Stimulated activated CD8-positive, alpha-beta memory T cell treated with anti-CD3 and anti-CD28 coated beads, Interleukin-15, amount 100 ng/mL, for 4 hours (primary cell): ENCODE results near the gene HES7.

Experiments used
- DNase-seq, 2 donors: peaks; one replicate each; pipeline ENCODE4 v3.0.0-alpha.2; 2020; ENCODE audit warnings: low read depth in 2 of 2

Gene HES7

GRCh38 chr17:8073627-8074484, 50.0 kb downstream of the HES7 start:
- DNase-seq, result peak; percentile 61 to 69

- DNase-seq, result no peak
These were observed 51.0 kb downstream of the HES7 start for GRCh38 chr17:8072729-8073461.

- no peak for DNase-seq
These were observed 51.6 kb downstream of the HES7 start for GRCh38 chr17:8072341-8072728.

GRCh38 chr17:8071496-8071895, 52.4 kb downstream of the HES7 start:
- DNase-seq, result no peak
